ENCODE measurements around the gene MRPL33.
A peak's percentile ranks its signal among the peaks of the same experiment; 100 is the strongest.

The MRPL33 gene

GRCh38 chr2:27771548-27772335 lies at the start of gene MRPL33:
TSS of gene MRPL33 (plus strand) at chr2:27771719. CDS start at chr2:27771778, 59 bp downstream.
- TF ChIP-seq CTCF (conservative IDR thresholded peaks at IDR 0.05; ENCODE audit: low read depth, low read length) = no peak
- peak within 1 kb of the TSS; percentile 99 for H3K4me3 ChIP-seq (ENCODE audit: low read depth, low read length)
- peak; percentile 91 for DNase-seq (ENCODE audit: low read depth)

GRCh38 chr2:27721884-27722485 lies 49.5 kb upstream of the MRPL33 start:
- TF ChIP-seq CTCF (conservative IDR thresholded peaks at IDR 0.05; ENCODE audit: low read depth, low read length) = no peak
- no peak overlapping the region for H3K4me3 ChIP-seq (ENCODE audit: low read depth, low read length)
- no peak for DNase-seq (ENCODE audit: low read depth)

GRCh38 chr2:27723372-27724144 lies 48.0 kb upstream of the MRPL33 start:
- peak; percentile 86 for DNase-seq (ENCODE audit: low read depth)
- H3K4me3 ChIP-seq (ENCODE audit: low read depth, low read length) = no peak overlapping the region

GRCh38 chr2:27724191-27724590 lies 47.3 kb upstream of the MRPL33 start:
- DNase-seq (ENCODE audit: low read depth) = no peak
- no peak for TF ChIP-seq CTCF (conservative IDR thresholded peaks at IDR 0.05; ENCODE audit: low read depth, low read length)
- H3K4me3 ChIP-seq (ENCODE audit: low read depth, low read length) = no peak overlapping the region

More at GRCh38 chr2:27723372-27724144, 48.0 kb upstream of the MRPL33 start:
- peak; percentile 90 for TF ChIP-seq CTCF (conservative IDR thresholded peaks at IDR 0.05; ENCODE audit: low read depth, low read length)

GRCh38 chr2:27724905-27725701 lies 46.4 kb upstream of the MRPL33 start:
- peak; percentile 11 for TF ChIP-seq CTCF (conservative IDR thresholded peaks at IDR 0.05; ENCODE audit: low read depth, low read length)
- H3K4me3 ChIP-seq (ENCODE audit: low read depth, low read length) = no peak overlapping the region
- DNase-seq (ENCODE audit: low read depth) = peak; percentile 82

GRCh38 chr2:27727257-27727656 lies 44.3 kb upstream of the MRPL33 start:
- no peak for DNase-seq (ENCODE audit: low read depth)
- H3K4me3 ChIP-seq (ENCODE audit: low read depth, low read length) = no peak overlapping the region
- TF ChIP-seq CTCF (conservative IDR thresholded peaks at IDR 0.05; ENCODE audit: low read depth, low read length) = no peak

All from choroid plexus epithelial cell (primary cell).